Measurements from ENCODE around the gene FLOT1. TPM values are rescaled to one million over a fixed set of nuclear protein-coding genes. Genes with fewer than 3 reads are reported as not detected.
A peak's percentile ranks its signal among the peaks of the same experiment; 100 is the strongest.
"Not testable (repeated sequence)": the region's sequence is repeated elsewhere in the genome, so short reads cannot be mapped to it uniquely, and the experiment has no call there.

Gene FLOT1
- total RNA-seq, 1 donor from 2014 or later: 151 TPM

GRCh38 chr6:30722280-30723112, 20.0 kb downstream of the FLOT1 start:
- no peaks in the 10 kb centered on the region for H3K9me3 ChIP-seq
- intact Hi-C loops (cut with DNase I): loop anchor here (5.0 kb wide), 1 partner anchor 45 kb away; no protein-coding TSS in a partner anchor
- peak overlapping the region; percentile 93 for H3K4me3 ChIP-seq
- no peaks in the 10 kb centered on the region for H3K27me3 ChIP-seq (ENCODE audit: low read depth)
- peak; percentile 86 for DNase-seq
- peak; percentile 28 to 47 for ATAC-seq
- peaks cover 46% of the 10 kb centered on the region for H3K4me1 ChIP-seq
- TF ChIP-seq CTCF (IDR thresholded peaks at IDR 0.05): peak; percentile 97
- peak overlapping the region; percentile 94 for H3K27ac ChIP-seq
- H3K36me3 ChIP-seq: peaks cover 57% of the 10 kb centered on the region

DNA sequence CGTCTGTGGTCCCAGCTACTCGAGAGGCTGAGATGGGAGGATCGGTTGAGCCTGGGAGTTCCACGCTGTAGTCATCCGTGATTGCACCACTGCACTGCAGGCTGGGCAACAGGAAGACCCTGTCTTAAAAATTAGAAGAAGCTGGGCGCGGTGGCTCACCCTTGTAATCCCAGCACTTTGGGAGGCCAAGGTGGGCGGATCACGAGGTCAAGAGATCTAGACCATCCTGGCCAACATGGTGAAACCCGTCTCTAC, 20.5 kb downstream of the FLOT1 start:
- not testable (repeated sequence) for ATAC-seq; H3K9me3 ChIP-seq; H3K27me3 ChIP-seq (ENCODE audit: low read depth)
- Histone ChIP-seq H3K36me3 (peaks cover 52% of the 10 kb centered on the region), H3K4me3 (peak overlapping the region; percentile 93), H3K4me1 (peaks cover 46% of the 10 kb centered on the region), H3K27ac (peak overlapping the region; percentile 94)
- intact Hi-C loops (cut with DNase I): loop anchor here (5.0 kb wide), 1 partner anchor 45 kb away; no protein-coding TSS in a partner anchor
- DNase-seq: peak; percentile 69

- H3K4me3 ChIP-seq: peak overlapping the region; percentile 93
- intact Hi-C loops (cut with DNase I): loop anchor here (5.0 kb wide), 1 partner anchor 44 kb away; no protein-coding TSS in a partner anchor
- H3K27ac ChIP-seq: peak overlapping the region; percentile 94
- peak; percentile 60 for TF ChIP-seq CTCF (IDR thresholded peaks at IDR 0.05)
- H3K36me3 ChIP-seq: peaks cover 47% of the 10 kb centered on the region
- ATAC-seq (peak; percentile 85 to 88), DNase-seq (peak; percentile 94)
- peaks cover 50% of the 10 kb centered on the region for H3K4me1 ChIP-seq
- H3K27me3 ChIP-seq (ENCODE audit: low read depth): no peaks in the 10 kb centered on the region
- no peaks in the 10 kb centered on the region for H3K9me3 ChIP-seq
Measured at GRCh38 chr6:30721198-30722024, 21.1 kb downstream of the FLOT1 start.

GRCh38 chr6:30720738-30721197, 21.7 kb downstream of the FLOT1 start:
- ATAC-seq: peak; percentile 37 to 42
- intact Hi-C loops (cut with DNase I): loop anchor here (5.0 kb wide), 1 partner anchor 43 kb away; no protein-coding TSS in a partner anchor

More at GRCh38 chr6:30720738-30721197, 21.7 kb downstream of the FLOT1 start:
- Histone ChIP-seq H3K36me3 (peaks cover 40% of the 10 kb centered on the region), H3K27ac (peak overlapping the region; percentile 94), H3K4me1 (peaks cover 54% of the 10 kb centered on the region), H3K27me3 (ENCODE audit: low read depth) (no peaks in the 10 kb centered on the region), H3K9me3 (no peaks in the 10 kb centered on the region), H3K4me3 (peak overlapping the region; percentile 93)
- peak; percentile 86 for DNase-seq
- TF ChIP-seq CTCF (IDR thresholded peaks at IDR 0.05): no peak
